Measurements from ENCODE around the gene DPM1.

The DPM1 gene

GRCh38 chr20:50891138-50891537 is 67.2 kb downstream of the DPM1 start:
- Histone ChIP-seq H3K36me3 (ENCODE audit: control insufficient read depth, low read length) (peaks cover 80% of the 10 kb centered on the region), H3K27ac (ENCODE audit: low read depth, low read length) (no peak overlapping the region), H3K4me3 (ENCODE audit: low read length) (no peak overlapping the region), H3F3A (ENCODE audit: control insufficient read depth, insufficient read depth) (peaks cover 68% of the 10 kb centered on the region), H4K20me1 (ENCODE audit: control insufficient read depth, insufficient read depth, low read depth, low read length) (0 out of 2 replicates have a peak, but pooled peaks cover under 1% of the 10 kb centered on the region), H3K9me3 (ENCODE audit: control insufficient read depth, insufficient read depth, low read length) (no peaks in the 10 kb centered on the region), H3K27me3 (ENCODE audit: control insufficient read depth, low read length) (no peaks in the 10 kb centered on the region), H3K9me2 (replicated peaks; ENCODE audit: control insufficient read depth, low read length) (no peaks in the 10 kb centered on the region), H3K4me1 (ENCODE audit: control insufficient read depth, low read length) (peaks cover 3% of the 10 kb centered on the region; the same call in 1 of the 2 replicates), H3K79me2 (ENCODE audit: control insufficient read depth, low read length) (peaks cover 5% of the 10 kb centered on the region; the same call in 1 of the 2 replicates), H3K4me2 (ENCODE audit: low read length) (no peak overlapping the region)
- TF ChIP-seq CTCF (IDR thresholded peaks at IDR 0.05; ENCODE audit: low read depth, low read length, poor library complexity, severe bottlenecking): no peak
- no peak for TF ChIP-seq EZH2phosphoT487 (IDR thresholded peaks at IDR 0.05; ENCODE audit: borderline replicate concordance, low read length)

DNA sequence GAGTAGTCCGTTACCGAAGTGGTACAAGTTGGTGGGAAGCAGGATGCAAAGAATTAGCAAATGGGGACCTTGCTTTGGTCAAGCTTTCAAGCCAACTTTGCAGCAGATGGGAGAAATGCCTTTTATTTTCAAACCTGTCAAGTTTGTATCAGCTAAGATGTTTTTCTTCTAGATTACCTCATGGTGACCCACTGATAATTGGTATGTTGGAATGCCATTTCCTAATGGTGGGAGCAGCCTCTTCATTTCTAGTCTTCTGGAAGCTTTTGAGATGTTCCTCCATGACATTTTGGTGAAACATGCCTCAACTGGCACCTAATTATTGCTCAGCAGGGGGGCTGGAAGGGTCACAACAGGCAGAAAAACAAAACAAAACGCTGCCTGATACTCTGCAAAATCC is 70.8 kb downstream of the DPM1 start:
- Histone ChIP-seq H3K9me2 (replicated peaks; ENCODE audit: control insufficient read depth, low read length) (no peaks in the 10 kb centered on the region), H3K79me2 (ENCODE audit: control insufficient read depth, low read length) (no peaks in the 10 kb centered on the region), H4K20me1 (ENCODE audit: control insufficient read depth, insufficient read depth, low read depth, low read length) (0 out of 2 replicates have a peak, but pooled peaks cover 4% of the 10 kb centered on the region), H3K36me3 (ENCODE audit: control insufficient read depth, low read length) (peaks cover 57% of the 10 kb centered on the region), H3K4me3 (ENCODE audit: low read length) (no peak overlapping the region), H3K27me3 (ENCODE audit: control insufficient read depth, low read length) (no peaks in the 10 kb centered on the region), H3K4me1 (ENCODE audit: control insufficient read depth, low read length) (peaks cover 3% of the 10 kb centered on the region; the same call in 1 of the 2 replicates), H3K4me2 (ENCODE audit: low read length) (no peak overlapping the region), H3F3A (ENCODE audit: control insufficient read depth, insufficient read depth) (peaks cover 76% of the 10 kb centered on the region), H3K9me3 (ENCODE audit: control insufficient read depth, insufficient read depth, low read length) (no peaks in the 10 kb centered on the region), H3K27ac (ENCODE audit: low read depth, low read length) (no peak overlapping the region)
- TF ChIP-seq CTCF (IDR thresholded peaks at IDR 0.05; ENCODE audit: low read depth, low read length, poor library complexity, severe bottlenecking) (no peak), EZH2phosphoT487 (IDR thresholded peaks at IDR 0.05; ENCODE audit: borderline replicate concordance, low read length) (no peak)

DNA sequence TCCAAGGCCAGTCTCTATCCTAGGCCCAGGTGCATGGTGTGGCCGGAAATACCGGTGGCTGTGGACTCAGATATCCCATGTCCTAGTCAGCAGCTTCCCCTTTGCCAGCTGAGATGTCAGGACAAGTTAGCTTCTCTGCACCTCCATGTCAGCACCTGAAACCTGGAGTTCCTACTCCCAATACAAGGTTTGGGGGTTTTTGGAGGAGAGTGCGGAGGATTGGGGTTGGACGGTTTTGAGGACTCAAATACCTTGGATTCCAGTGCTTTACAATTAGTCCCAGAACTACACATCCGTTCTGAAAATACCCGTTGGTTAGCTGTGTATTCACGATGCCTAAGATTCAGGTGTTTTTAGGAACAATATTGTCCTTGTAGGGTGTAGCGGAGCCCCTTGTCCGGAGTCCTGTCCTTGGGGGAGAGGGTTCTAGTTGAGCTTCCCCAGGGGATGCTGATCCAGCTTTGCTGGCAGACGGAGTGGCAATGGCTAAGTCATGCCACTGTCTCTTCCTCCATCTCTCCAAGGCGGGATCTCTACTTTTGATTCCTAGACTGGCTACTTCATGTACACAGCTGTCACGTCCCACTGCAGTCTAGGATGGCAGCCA is 72.0 kb downstream of the DPM1 start:
- Histone ChIP-seq H3K79me2 (ENCODE audit: control insufficient read depth, low read length) (no peaks in the 10 kb centered on the region), H3K4me3 (ENCODE audit: low read length) (no peak overlapping the region), H3K36me3 (ENCODE audit: control insufficient read depth, low read length) (peaks cover 55% of the 10 kb centered on the region), H3K9me3 (ENCODE audit: control insufficient read depth, insufficient read depth, low read length) (no peaks in the 10 kb centered on the region), H3K4me2 (ENCODE audit: low read length) (no peak overlapping the region), H3K4me1 (ENCODE audit: control insufficient read depth, low read length) (no peaks in the 10 kb centered on the region), H3K27me3 (ENCODE audit: control insufficient read depth, low read length) (no peaks in the 10 kb centered on the region), H4K20me1 (ENCODE audit: control insufficient read depth, insufficient read depth, low read depth, low read length) (0 out of 2 replicates have a peak, but pooled peaks cover 4% of the 10 kb centered on the region), H3K27ac (ENCODE audit: low read depth, low read length) (no peak overlapping the region), H3F3A (ENCODE audit: control insufficient read depth, insufficient read depth) (peaks cover 71% of the 10 kb centered on the region), H3K9me2 (replicated peaks; ENCODE audit: control insufficient read depth, low read length) (no peaks in the 10 kb centered on the region)
- TF ChIP-seq EZH2phosphoT487 (IDR thresholded peaks at IDR 0.05; ENCODE audit: borderline replicate concordance, low read length) (no peak), CTCF (IDR thresholded peaks at IDR 0.05; ENCODE audit: low read depth, low read length, poor library complexity, severe bottlenecking) (no peak)
